ACC112 (cell line): Measurements from ENCODE around the gene SIK3.
A peak's percentile ranks its signal among the peaks of the same experiment; 100 is the strongest.
"Not testable (repeated sequence)": the region's sequence is repeated elsewhere in the genome, so short reads cannot be mapped to it uniquely, and the experiment has no call there.

Source experiments
- H2AFZ ChIP-seq: fragments of 200-600 bp; sonication (generic); one replicate; pipeline ENCODE4 v1.6.0; 2017; ENCODE audit warnings: antibody characterized with exemption, low read length; ENCODE audit not compliant: unreplicated experiment
- H3K27ac ChIP-seq: fragments of 200-600 bp; sonication (generic); 2 replicates; pipeline ENCODE4 v1.5.1; 2014; ENCODE audit warnings: low read depth, mild to moderate bottlenecking, antibody characterized with exemption, low read length, moderate library complexity
- H3K27me3 ChIP-seq: fragments of 200-600 bp; sonication (generic); 2 replicates; pipeline ENCODE4 v1.6.1; 2014; ENCODE audit warnings: mild to moderate bottlenecking, antibody characterized with exemption, low read length, moderate library complexity, mixed read lengths; ENCODE audit not compliant: insufficient read depth
- H3K36me3 ChIP-seq: fragments of 200-600 bp; sonication (generic); 2 replicates; pipeline ENCODE4 v1.6.1; 2016; ENCODE audit warnings: mild to moderate bottlenecking, antibody characterized with exemption, low read length, moderate library complexity, mixed read lengths; ENCODE audit not compliant: insufficient read depth
- H3K4me1 ChIP-seq: fragments of 200-600 bp; sonication (generic); one replicate; pipeline ENCODE4 v1.6.1; 2016; ENCODE audit warnings: low read length, mixed read lengths; ENCODE audit not compliant: insufficient read depth, unreplicated experiment, control insufficient read depth
- H3K4me3 ChIP-seq: fragments of 200-600 bp; sonication (generic); 2 replicates; pipeline ENCODE4 v1.5.1; 2014; ENCODE audit warnings: mild to moderate bottlenecking, low read depth, low read length
- H3K79me2 ChIP-seq: fragments of 200-600 bp; sonication (generic); one replicate; pipeline ENCODE4 v1.6.0; 2016; ENCODE audit warnings: low read length; ENCODE audit not compliant: control insufficient read depth, unreplicated experiment, insufficient read depth

Gene SIK3

DNA sequence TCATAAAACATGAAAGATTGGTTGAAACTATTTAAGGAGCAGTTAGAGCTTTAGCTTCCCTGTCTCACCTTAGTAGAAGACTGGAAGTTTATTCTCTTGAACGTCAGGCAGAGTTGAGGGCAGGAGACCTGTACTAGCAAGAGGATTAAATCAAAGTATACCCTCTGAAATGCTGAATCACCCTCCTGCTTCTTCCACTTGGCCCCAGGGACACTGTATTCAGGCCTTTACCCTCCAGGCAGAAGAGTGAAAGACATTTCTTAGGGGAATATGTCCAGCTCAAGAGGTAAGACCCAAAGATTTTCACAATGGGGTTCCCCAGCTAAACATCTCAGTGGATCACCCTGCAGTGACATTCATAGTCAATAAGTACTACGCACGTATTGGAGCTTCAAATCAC, 287.0 kb downstream of the SIK3 start:
- no peak overlapping the region for H3K4me3 ChIP-seq
- H3K27ac ChIP-seq: peak overlapping the region; percentile 99; the same call in 1 of the 2 replicates
- H3K79me2 ChIP-seq: no peaks in the 10 kb centered on the region
- H2AFZ ChIP-seq: no peak overlapping the region
- H3K4me1 ChIP-seq: peaks cover 38% of the 10 kb centered on the region
- H3K27me3 ChIP-seq: no peaks in the 10 kb centered on the region
- H3K36me3 ChIP-seq: no peaks in the 10 kb centered on the region

- H3K27me3 ChIP-seq: no peaks in the 10 kb centered on the region
- no peaks in the 10 kb centered on the region for H3K79me2 ChIP-seq
- H3K27ac ChIP-seq: peak overlapping the region; percentile 99
- H2AFZ ChIP-seq: no peak overlapping the region
- peaks cover 32% of the 10 kb centered on the region for H3K4me1 ChIP-seq
- H3K4me3 ChIP-seq: no peak overlapping the region; the same call in 1 of the 2 replicates
- H3K36me3 ChIP-seq: no peaks in the 10 kb centered on the region
Observed at GRCh38 chr11:116808262-116809175, 289.7 kb downstream of the SIK3 start.

- Histone ChIP-seq H3K79me2 (no peaks in the 10 kb centered on the region), H3K4me1 (peaks cover 31% of the 10 kb centered on the region), H3K36me3 (no peaks in the 10 kb centered on the region), H2AFZ (no peak overlapping the region), H3K4me3 (no peak overlapping the region), H3K27ac (peak overlapping the region; percentile 99), H3K27me3 (no peaks in the 10 kb centered on the region)
Observed at GRCh38 chr11:116807601-116808261, 290.5 kb downstream of the SIK3 start.

GRCh38 chr11:116804001-116804400, 294.2 kb downstream of the SIK3 start:
- Histone ChIP-seq H3K27ac (no peak overlapping the region), H3K27me3 (no peaks in the 10 kb centered on the region), H3K36me3 (no peaks in the 10 kb centered on the region), H2AFZ (no peak overlapping the region), H3K4me3 (no peak overlapping the region), H3K4me1 (peaks cover 15% of the 10 kb centered on the region), H3K79me2 (no peaks in the 10 kb centered on the region)

- not testable (repeated sequence) for H3K27me3 ChIP-seq, H3K4me3 ChIP-seq, H3K36me3 ChIP-seq, H3K27ac ChIP-seq, H2AFZ ChIP-seq, H3K79me2 ChIP-seq, H3K4me1 ChIP-seq
Observed at GRCh38 chr11:116801662-116802061, 296.6 kb downstream of the SIK3 start.

GRCh38 chr11:116800610-116801009, 297.6 kb downstream of the SIK3 start:
- H2AFZ ChIP-seq: peak overlapping the region; percentile 12
- no peaks in the 10 kb centered on the region for H3K79me2 ChIP-seq
- no peaks in the 10 kb centered on the region for H3K4me1 ChIP-seq
- H3K27ac ChIP-seq: no peak overlapping the region
- no peaks in the 10 kb centered on the region for H3K27me3 ChIP-seq
- H3K36me3 ChIP-seq: no peaks in the 10 kb centered on the region
- no peak overlapping the region for H3K4me3 ChIP-seq

GRCh38 chr11:116798368-116798767, 299.9 kb downstream of the SIK3 start:
- no peaks in the 10 kb centered on the region for H3K27me3 ChIP-seq
- H3K27ac ChIP-seq: no peak overlapping the region
- H3K79me2 ChIP-seq: no peaks in the 10 kb centered on the region

DNA sequence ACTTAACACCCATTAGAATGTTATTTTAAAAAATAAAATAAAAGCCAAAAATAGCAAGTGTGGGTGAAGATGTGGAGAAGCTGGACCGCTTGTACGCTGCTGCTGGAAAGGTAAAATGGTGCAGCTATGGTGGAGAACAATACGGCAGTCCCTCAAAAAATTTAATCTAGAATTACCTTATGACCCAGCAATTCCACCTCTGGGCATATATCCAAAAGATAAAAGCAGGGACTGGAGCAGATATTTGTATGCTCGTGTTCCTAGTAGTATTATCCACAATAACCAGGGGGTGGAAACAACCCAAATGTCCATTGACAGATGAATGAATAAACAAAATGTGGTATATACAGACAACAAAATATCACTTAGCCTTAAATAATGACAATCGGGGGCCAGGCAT, 300.4 kb downstream of the SIK3 start:
- Histone ChIP-seq H3K27me3 (no peaks in the 10 kb centered on the region), H3K4me1 (peaks cover 9% of the 10 kb centered on the region), H2AFZ (no peak overlapping the region), H3K4me3 (no peak overlapping the region), H3K36me3 (no peaks in the 10 kb centered on the region), H3K79me2 (no peaks in the 10 kb centered on the region), H3K27ac (no peak overlapping the region)

More at GRCh38 chr11:116798368-116798767, 299.9 kb downstream of the SIK3 start:
- Histone ChIP-seq H3K4me3 (no peak overlapping the region), H2AFZ (no peak overlapping the region), H3K4me1 (peaks cover 3% of the 10 kb centered on the region), H3K36me3 (no peaks in the 10 kb centered on the region)

DNA sequence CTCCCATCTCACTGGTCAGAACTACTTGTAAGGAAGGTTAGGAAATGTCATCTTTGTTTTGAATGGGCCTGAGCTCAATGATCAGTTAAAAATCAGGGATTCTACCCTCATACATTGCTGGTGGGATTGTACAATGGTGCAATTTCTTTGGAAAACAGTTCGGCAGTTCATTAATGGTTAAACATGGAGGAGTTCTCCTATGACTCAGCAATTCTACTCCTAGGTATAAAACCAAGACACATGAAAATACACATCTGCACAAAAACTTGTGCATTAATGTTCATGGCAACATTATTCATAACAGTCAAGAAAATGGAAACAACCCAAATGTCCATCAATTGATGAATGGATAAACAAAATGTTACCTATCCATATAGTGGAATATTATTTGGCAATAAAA, 301.7 kb downstream of the SIK3 start:
- H3K36me3 ChIP-seq: no peaks in the 10 kb centered on the region
- no peak overlapping the region for H3K4me3 ChIP-seq
- H2AFZ ChIP-seq: no peak overlapping the region
- H3K27me3 ChIP-seq: no peaks in the 10 kb centered on the region
- H3K4me1 ChIP-seq: peaks cover 17% of the 10 kb centered on the region
- H3K79me2 ChIP-seq: no peaks in the 10 kb centered on the region
- no peak overlapping the region for H3K27ac ChIP-seq

- Histone ChIP-seq H2AFZ (no peak overlapping the region), H3K36me3 (no peaks in the 10 kb centered on the region), H3K4me3 (no peak overlapping the region), H3K27ac (no peak overlapping the region), H3K27me3 (no peaks in the 10 kb centered on the region), H3K79me2 (no peaks in the 10 kb centered on the region), H3K4me1 (peaks cover 20% of the 10 kb centered on the region)
Observed at GRCh38 chr11:116794851-116795250, 303.4 kb downstream of the SIK3 start.

GRCh38 chr11:116793772-116794097, 304.5 kb downstream of the SIK3 start:
- H3K27ac ChIP-seq: peak overlapping the region; percentile 23; the same call in 1 of the 2 replicates
- no peak overlapping the region for H3K4me3 ChIP-seq
- H2AFZ ChIP-seq: no peak overlapping the region
- H3K27me3 ChIP-seq: no peaks in the 10 kb centered on the region
- no peaks in the 10 kb centered on the region for H3K36me3 ChIP-seq
- H3K4me1 ChIP-seq: peaks cover 20% of the 10 kb centered on the region
- H3K79me2 ChIP-seq: no peaks in the 10 kb centered on the region
